ENCODE data around the gene ERG.
A peak's percentile ranks its signal among the peaks of the same experiment; 100 is the strongest.

The ERG gene

DNA sequence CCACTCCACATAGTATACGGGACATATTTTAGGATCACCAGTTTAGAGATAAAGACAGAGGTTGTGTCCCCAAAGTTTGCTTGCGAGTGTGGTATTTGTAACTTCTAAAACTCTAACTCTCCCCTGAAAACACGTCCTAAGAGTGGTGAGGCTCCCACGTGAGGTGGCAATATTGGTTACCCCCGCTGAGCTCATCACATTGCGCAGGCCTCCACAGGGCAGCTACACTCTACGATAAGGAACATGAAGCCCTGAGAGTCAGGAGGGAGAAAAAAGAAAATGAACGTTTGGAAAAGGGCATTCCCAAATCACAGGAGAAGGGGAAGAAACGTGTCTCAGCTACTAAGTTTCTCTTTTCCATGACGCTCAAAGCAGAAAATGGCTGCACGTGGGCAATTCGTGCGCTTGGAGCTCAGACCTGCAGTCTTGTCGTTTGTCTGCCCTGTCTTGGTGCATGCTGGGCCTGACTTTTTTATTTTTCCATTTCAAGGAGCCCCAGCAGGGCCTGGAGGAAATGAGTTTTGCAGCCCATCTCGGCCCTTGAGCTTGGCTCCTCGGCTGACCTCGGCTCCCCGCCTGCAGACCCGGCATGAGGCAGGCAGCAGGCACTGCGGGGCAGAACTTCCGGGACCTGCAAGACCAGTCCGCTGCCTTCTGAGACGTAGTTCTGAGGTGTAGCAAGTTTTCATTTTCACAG, 25.7 kb downstream of the ERG start:
- no peak for DNase-seq

DNA sequence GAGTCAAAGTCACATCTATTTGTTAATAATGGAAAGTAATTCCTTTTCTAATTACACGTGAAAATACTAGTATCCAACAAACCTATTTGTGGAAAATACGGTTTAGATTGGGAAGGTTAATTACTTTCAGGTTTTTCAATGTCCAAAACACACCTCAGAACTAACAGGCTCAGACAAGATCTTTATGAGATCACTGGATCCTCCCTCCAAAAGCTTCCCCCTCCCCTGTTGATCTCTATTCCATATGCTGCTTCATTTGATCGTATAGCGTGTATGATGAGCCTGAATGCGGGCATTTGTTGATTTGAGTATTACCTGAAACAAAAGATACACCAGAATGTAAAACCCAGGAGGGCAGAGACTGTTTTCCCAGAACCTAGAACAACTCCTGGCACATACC, 26.5 kb downstream of the ERG start:
- no peak for DNase-seq

DNA sequence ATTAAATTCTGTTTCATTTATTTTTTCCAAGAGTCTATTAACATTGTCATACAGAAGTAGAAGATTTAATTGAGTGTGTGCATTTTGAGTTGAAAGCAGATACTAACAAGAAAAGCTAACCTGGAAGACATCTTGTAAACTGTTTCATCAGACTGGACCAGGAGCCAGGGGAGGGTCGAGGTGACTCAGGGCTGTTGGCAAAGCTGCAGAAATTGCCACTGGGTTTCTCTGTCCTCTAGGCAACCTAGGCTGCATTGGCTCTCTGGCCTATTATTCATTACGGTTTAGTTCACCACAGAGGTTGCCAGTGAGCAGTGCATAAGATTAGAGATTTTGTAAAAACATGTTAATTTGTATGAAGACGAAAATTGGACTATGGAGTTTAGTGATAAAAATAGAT, 27.5 kb downstream of the ERG start:
- DNase-seq: no peak

DNA sequence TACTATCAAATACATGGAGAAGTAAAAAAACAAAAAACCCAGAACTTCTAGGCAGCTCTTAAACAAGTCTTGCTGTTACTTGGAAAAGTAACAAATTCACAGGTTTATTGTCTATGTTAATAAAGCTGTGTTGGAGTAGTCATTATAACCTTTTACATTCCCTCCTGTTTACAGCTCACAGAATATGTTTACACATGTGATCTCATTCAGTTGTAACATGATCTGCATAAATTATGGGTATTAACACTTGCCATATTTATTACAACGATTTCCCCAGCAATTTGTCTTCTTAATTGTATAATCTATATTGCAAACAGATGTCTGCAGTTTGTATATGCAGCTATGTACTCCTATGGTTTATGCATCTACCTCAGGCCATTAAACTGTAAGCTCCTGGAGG, 28.6 kb downstream of the ERG start:
- DNase-seq: no peak

DNA sequence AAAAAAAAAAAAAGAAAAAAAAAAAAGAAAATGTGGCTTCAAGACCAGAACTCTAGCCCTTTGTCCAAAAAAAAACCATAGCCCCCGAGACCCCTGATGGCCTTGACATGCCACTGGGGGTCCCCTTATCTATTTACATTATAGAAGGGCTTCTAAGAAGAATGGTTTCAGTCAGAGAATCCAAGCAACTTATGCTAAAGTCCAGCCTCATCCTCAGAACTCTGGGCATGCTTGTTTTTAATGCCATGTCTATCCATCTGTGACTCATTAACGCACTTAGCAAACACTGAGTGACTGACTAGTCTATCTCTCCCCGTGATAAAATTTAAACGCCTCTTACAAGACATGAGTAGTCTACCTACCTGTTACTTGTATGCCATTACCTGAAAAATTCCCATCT, 29.3 kb downstream of the ERG start:
- no peak for DNase-seq

DNA sequence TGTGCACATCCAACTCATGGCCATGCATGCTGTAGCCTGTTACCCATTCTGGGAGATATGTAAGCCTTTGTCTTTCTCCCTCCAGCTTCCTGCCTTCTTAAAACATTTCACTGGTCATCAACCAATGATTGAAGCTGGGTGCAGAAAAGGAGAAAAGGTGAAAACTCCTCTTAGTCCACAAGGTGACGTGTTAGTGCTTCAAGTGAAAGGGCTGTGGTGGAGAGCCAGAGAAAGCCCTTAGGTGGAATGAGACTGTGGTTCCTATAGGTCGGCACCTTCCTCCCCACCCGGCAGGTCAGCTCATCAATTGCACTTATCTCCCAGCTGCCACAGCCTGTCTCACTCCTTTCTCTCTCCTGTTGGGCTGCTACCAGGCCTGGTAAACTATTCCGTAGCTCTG, 30.4 kb downstream of the ERG start:
- DNase-seq: no peak

DNA sequence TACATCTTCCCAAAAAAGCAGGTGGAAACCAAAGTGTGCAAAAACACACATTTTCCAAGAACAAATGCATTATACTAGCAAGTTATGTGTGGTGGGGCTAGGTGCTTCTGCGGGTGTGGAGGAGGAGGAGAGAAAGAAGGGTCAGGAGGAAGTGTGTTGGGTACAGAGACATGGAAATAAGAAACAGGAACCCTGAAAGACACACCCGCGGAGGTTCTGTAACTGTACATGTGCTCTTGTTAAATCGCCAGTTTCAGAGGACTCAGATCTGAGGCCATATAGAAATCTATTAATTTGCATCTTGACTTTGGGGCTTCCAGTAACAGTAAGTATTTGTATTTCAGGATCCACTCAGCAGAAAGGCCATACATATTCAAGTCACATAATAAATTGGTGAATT, 30.9 kb downstream of the ERG start:
- DNase-seq: no peak

DNA sequence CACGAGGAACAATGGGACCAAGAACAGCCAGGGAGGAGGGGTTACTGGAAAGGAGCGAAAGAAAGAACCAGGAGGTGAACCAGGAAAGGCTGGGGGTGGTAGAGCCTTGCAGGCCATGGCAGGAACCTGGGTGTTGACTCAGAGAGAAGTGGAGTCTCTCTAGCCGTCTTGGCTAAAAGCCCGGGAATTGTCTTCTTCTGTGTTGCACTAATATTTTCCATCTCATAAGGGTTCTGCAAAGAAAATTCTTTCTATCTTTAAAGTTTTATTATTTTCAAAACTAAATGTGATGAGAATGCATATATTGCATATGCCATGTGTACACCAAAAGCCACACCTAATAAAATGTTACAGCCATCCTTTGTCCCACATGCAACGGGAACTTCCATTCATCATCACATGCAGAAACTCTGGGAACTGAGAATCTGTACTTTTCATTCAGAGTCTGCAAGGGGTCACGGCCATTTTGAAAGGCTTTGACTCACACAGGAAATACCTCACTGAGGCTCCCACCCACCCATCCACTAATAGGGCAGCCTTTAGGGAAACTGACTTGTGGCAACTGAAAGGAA, 38.0 kb downstream of the ERG start:
- DNase-seq: no peak

DNA sequence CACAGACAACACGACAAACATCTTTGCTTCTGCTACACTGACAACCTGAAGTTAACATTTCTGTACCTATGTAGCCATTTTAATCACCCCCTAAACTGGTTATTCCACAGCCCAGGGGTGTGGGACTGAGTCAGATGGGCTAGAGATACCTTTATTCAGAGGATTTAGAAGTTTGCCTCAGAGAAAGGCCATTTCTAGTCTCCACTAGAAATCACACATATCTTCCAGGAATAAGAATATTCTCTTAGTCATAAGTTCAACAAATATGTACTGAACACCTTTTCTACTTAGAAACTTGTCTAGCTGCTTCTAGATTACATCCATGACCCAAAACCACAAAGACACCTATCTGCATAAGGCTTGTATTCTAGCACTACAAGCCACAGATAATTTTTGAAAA, 38.8 kb downstream of the ERG start:
- DNase-seq: no peak

DNA sequence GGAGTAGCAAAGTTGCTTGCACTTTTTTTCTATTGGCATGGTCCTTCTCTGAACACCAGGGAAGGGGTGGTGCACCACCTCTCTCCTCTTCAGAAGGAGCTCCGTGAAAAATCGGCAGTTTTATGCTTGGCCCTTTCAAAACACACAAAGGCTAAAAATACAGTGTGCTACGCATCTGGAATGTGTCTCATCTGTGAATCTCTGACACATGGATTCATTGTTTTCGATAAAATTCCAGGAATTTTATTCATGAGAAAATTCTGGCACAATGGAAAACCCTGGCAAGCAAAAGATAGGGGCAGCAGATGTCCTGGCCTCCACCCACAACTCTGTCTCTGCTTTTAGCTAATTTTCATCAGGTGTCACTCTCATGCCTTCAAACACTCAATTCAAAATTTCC, 42.9 kb downstream of the ERG start:
- DNase-seq: no peak

DNA sequence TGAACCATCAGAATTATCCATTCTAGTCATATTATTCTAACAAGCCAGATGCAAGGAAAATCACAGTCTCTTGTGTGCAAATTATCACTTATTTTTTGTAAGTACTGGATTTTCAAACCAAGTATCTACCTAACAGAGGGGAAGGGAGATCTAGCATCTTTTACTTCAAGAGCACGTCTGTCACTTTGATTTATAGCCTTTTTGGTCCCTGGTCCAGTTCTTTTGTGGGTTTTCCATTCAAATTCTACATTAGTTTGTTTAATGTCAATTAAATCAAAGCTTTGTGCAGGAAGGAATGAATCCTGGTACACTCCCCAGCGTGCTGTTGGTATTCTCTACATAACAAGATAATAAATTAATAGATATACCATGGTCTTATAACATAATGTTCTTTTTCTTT, 43.6 kb downstream of the ERG start:
- no peak for DNase-seq

DNA sequence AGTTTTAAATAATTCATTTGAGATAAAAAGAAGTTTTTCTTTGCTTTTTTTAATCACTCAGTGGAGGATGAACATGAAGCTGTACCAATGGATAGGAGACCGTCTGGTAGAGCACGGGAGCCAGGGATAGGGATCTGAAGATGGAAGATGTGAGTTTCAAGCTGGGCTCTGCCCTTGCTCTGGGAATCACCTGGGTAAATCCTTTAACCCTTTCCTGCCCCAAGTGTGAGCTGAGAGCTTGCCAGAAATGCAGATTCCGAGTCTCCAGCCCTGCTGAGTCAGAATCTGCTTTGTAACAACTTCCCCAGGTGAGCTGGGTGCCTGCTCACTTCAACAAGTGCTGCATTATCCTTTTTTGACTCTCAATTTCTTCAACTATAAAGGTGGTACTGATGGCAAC, 44.1 kb downstream of the ERG start:
- DNase-seq: no peak

DNA sequence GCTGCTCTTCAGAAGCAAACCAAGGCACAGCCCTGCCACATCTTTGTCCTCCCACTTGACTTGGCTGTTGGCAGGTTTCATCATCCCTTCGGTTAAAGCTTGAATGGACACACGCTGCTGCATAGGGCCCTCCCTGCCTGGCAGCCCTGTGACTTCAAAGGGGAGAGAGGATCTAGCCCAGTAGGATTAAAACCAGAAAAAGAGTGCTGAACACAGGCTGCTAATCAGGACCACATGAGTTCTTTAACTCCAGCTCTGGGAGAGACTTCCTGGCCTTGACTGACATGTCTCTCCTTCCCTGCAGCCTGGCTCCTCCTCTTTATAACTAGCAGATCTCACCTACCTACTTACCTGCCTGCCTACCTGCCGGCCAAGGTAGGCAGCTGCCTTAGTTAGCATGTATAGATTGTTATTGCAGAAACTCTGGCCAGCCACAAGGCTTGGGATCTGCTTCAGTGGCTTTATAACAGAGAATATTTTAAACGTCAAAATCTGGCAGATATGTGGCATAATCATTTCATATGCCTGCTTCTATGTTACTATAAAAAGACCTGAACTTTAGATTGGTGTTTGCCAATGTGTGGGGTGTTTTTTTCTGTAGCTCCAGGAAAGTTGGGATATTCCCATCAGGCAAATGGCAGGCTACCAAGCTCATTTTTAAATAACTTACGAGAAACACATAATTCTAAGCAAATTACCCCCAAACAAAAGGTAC, 49.4 kb downstream of the ERG start:
- DNase-seq: no peak

DNA sequence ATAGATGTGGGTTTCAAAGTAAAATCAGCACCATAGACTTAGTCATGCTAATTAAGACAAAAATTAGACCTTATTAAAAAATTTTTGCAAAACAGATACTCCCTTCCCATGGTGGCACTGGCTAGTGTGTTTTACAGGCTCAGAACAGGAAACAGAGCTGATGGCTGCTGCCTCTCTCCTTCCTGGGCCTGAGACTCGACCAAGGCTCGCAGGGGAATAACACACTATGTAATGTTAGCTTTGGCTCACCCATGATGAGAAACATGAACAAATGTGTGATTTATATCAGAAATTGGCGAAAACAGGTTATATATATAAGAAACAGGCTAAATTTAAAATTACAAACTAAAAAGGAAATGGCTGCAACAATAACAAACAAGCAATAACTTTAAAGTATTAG, 50.7 kb downstream of the ERG start:
- no peak for DNase-seq

DNA sequence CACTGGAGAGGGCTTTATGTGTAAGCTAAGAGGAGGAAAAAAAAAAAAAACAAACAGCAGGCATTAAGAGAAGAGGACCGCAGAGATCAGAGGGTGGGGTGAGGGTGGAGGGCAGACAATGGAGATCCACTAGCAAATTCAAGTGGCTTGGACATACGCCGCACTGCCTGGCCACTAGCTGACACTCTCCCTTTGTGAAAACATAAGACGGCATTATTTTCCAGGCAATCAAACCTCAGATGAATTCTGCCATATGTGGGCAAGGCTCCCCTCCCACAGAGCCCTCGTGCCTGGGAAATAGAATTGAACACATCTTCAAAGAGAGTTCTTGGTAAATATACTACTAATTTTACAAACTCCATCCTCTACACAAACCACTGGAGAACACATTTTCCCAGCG, 53.6 kb downstream of the ERG start:
- DNase-seq: no peak

DNA sequence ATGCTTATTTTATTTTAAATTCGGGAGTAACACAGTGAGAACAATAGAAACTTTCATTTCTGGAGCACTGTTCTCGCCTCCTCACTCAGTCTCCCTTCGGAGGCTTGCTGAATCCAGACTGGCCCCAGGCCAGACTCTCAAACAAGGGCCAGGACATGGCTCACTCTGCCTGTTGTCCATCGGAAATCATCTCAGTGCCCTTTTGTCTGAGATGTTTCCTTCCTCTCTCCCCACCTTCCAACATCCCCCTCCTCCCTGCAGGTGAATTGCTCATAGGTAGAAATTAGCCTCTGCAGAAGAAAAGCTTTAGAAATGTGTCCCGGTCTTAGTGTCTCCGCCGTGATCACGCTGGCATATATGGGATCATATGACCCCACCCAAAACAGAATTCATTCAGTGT, 55.2 kb downstream of the ERG start:
- DNase-seq: no peak

DNA sequence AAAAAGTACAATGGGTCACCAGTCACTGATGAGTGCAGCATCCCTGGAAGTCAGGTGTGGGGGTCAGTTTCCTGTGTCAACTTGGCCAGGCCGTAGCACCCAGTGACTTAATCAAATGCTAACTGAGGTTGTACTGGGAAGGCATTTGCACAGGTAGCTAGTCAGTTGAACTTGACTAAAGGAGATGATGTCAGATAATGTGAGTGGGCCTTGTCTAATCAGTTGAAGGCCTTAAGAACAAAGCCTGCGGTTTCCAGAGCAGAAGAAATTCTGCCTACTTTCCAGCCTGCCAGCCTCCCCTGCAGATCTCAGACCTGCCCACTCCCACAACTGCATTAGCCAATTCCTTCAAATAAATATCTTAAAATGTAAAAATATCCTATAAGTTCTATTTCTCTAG, 57.1 kb downstream of the ERG start:
- no peak for DNase-seq

DNA sequence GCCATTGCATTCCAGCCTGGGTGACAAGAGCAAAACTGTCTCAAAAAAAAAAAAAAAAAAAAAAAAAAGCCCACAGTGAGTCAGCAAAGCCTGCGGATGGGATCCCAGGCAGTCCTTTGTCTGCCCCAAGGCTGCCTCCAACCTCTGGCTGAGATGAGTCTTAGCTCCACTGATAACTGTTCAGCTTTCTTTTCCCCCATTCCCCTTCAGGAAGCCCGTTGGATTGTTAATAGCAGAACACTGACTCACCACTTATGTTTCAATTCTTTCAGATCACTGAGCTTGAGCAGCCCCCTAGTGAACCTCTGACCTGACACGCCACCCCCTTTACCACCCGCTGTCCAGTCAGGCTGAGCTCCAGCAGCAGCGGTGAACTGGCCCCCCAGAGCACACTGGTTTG, 57.5 kb downstream of the ERG start:
- DNase-seq: no peak

DNA sequence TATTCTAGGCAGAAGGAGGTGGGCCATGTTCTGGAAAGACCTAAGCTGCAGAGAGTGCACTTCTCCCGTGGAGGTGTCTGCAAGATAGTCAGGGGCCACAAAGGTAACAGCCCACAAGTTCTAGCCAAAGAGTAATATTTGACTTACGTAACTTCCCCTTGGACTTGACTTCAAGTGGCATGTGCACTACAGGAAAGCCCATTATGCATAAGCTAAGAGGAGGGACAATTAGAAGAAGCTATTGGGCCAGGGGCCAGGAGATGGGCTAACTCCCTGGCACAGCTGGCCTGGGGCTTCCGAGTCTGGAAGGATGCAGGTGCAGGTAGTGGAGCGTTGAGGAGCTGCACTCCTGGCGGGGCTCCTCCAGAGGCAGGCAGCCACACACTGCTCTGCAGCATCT, 58.3 kb downstream of the ERG start:
- peak; percentile 43 for DNase-seq

DNA sequence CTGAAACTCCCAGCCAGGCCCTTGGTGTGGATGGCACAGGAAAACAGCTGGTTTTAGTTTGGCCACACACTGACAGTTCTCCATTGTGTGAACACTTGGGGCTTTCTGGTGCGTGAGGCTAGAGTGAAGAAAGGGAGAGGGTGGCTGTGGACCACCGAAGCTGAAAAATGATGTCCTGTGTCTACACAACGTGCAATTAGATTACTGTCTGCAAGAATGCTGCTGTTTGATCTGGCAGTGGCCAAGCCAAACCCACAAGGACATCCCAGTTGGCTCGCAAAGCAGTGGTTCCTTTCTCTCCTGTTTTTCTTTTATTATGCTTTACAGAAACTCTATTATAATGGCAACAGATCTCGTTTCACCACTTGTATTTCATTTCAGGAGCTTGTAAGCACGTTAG, 58.9 kb downstream of the ERG start:
- DNase-seq: no peak

DNA sequence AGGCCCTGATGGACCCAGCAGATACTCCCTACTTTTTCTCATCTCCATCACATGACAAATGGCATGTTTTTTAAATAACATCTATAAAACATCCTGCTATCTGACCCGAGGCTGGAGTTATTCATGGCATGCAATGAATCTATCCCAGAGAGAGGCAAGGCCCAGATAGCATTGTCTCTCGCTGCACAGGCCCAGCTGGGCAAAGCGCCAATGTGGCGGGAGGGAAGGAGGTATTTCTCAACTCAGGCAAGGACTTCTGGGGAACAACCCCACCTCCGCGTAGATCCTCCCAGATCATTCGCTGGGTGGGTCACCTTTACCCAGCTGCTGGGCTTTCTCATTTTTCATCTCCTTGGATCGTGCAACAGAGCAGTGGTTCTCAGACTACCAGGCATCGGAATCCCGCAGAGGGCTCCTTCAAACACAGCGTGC, 59.8 kb downstream of the ERG start:
- DNase-seq: no peak

DNA sequence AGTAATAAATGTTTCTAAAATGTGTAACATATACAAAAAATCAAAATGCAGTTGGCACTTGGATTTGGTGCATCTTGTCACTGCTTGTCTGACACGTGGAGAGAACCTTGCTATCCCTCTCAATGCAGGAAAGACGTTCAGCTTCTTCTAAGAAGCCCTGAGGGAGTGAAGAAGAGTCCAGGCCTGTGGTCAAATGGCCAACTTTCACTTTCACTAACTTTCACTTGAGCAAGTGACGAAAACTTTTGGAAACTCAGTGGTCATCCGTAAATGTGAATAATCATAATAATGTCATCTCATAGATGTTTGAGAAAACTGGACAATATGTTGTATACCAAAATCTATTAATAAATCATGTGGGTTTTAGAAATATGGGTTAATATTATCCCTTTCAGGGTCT, 61.9 kb downstream of the ERG start:
- no peak for DNase-seq

DNA sequence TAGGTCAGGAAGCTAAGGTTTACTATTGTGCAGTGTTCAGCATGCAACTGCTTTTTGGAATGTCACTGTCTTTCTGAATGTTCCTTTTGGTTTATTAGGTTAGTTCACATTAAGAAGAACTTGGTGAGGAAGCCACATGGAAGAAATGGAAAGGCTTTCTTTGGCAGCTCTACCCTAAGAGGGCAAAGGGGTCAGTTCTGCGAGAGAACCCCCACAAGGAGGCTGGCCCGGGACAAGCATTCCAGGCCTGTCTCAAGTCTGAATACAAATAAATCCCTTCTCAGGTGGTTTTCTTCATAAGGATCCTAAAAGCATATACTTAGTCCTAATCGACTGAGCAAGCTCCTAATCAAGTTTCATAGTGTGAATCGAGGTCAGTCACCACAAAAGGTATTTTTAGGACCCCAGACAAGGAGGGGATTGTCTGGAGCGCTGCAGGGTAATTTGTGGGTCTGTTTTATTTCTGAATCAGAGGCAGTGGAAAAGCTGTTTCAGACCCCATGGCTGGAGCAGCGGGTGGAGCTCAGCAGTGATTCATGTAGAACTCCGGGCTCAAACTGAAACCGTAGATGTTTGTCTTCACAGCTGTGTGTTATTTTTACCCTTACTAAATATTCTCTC, 63.3 kb downstream of the ERG start:
- no peak for DNase-seq

DNA sequence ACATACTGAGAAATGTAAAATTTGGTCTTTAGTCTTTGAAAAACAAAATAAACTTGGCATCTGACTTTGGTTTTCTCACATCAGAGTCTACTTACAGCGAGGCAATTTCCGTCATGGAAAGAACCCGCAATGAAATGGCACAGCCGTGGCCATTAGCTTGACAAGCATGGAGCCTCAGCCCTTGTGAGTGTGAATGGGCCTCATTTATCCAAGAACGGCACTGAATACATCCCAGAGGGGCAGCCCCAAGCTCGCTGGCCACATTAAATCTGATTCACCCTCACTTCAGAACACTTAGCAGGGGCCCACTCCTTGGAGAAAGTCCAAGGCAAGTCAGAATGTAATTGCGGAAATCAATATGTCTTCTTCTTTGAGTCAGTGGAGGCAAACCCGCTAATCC, 64.8 kb downstream of the ERG start:
- DNase-seq: no peak

Measured in DMS79 (cell line).